OCI-LY7 (cell line): Measurements from ENCODE around the gene GPHA2. TPM values are rescaled to one million over a fixed set of nuclear protein-coding genes. Genes with fewer than 3 reads are reported as not detected.

Experiments used
- BruUV-seq: library from RNA; stranded (reverse); fragments of 400-500 nt; replicated peaks from 2 replicates; lab custom pipeline; 2021; lab: Mats Ljungman, UMichigan
- CTCF ChIA-PET: fragments of 300-600 bp; sonication (Branson Sonifier 250); formaldehyde crosslinking; loops from one replicate; lab custom pipeline; 2022; ENCODE audit warnings: antibody characterized with exemption; ENCODE audit not compliant: unreplicated experiment; lab: Charles Lee
- POLR2A ChIA-PET: fragments of 300-600 bp; sonication (Branson Sonifier 250); formaldehyde crosslinking; loops from one replicate; lab custom pipeline; 2022; ENCODE audit warnings: antibody characterized with exemption; lab: Charles Lee
- DNase-seq: peaks from one replicate; pipeline ENCODE4 v3.0.0-alpha.2; 2015; ENCODE audit warnings: low spot score
- H2AFZ ChIP-seq: fragments of 200-600 bp; sonication (generic), shearing (Covaris generic); 2 replicates; pipeline ENCODE4 v1.6.1; 2014; ENCODE audit warnings: mild to moderate bottlenecking, antibody characterized with exemption, low read length, moderate library complexity
- H3K27ac ChIP-seq: fragments of 200-600 bp; sonication (generic); 2 replicates; pipeline ENCODE4 v1.5.1; 2014; ENCODE audit warnings: mixed run types, low read depth, mild to moderate bottlenecking, moderate library complexity, low read length, inconsistent platforms; ENCODE audit not compliant: poor library complexity, severe bottlenecking
- H3K36me3 ChIP-seq: fragments of 200-600 bp; sonication (generic); 2 replicates; pipeline ENCODE4 v1.6.1; 2014; ENCODE audit warnings: mild to moderate bottlenecking, antibody characterized with exemption, low read length, moderate library complexity, mixed read lengths; ENCODE audit not compliant: insufficient read depth
- H3K4me1 ChIP-seq: fragments of 200-600 bp; sonication (generic); 2 replicates; pipeline ENCODE4 v1.5.1; 2014; ENCODE audit warnings: mild to moderate bottlenecking, low read length; ENCODE audit not compliant: insufficient read depth, poor library complexity, severe bottlenecking
- H3K4me2 ChIP-seq: fragments of 200-600 bp; sonication (generic); 2 replicates; pipeline ENCODE4 v1.6.1; 2014; ENCODE audit warnings: mild to moderate bottlenecking, low read length
- H3K4me3 ChIP-seq: fragments of 200-600 bp; sonication (generic); 2 replicates; pipeline ENCODE4 v1.5.1; 2014; ENCODE audit warnings: mild to moderate bottlenecking, low read depth, low read length; ENCODE audit not compliant: poor library complexity, severe bottlenecking
- H3K79me2 ChIP-seq: fragments of 200-600 bp; sonication (generic); 2 replicates; pipeline ENCODE4 v1.6.1; 2016; ENCODE audit warnings: low read depth, mild to moderate bottlenecking, low read length, moderate library complexity, mixed read lengths; ENCODE audit not compliant: insufficient read depth
- H3K9me2 ChIP-seq: fragments of 200-600 bp; sonication (generic); 2 replicates; pipeline ENCODE4 v1.6.1; 2016; ENCODE audit warnings: mild to moderate bottlenecking, low read length, mixed read lengths; ENCODE audit not compliant: insufficient read depth
- H3K9me3 ChIP-seq: fragments of 200-600 bp; sonication (generic); 2 replicates; pipeline ENCODE4 v1.6.1; 2014; ENCODE audit warnings: mild to moderate bottlenecking, mixed run types, low read length, mixed read lengths
- H4K20me1 ChIP-seq: fragments of 200-600 bp; sonication (generic); 2 replicates; pipeline ENCODE4 v1.6.1; 2014; ENCODE audit warnings: mild to moderate bottlenecking, antibody characterized with exemption, low read length, moderate library complexity, mixed read lengths; ENCODE audit not compliant: insufficient read depth
- CTCF ChIP-seq: fragments of 200-600 bp; sonication (generic); conservative IDR thresholded peaks from 2 replicates; pipeline ENCODE4 v1.5.1; 2014; ENCODE audit warnings: mild to moderate bottlenecking, antibody characterized with exemption, low read length, moderate library complexity, mixed read lengths
- EZH2phosphoT487 ChIP-seq: fragments of 200-600 bp; sonication (generic); IDR thresholded peaks from 2 replicates; pipeline ENCODE4 v1.6.1; 2018; ENCODE audit warnings: low read depth, borderline replicate concordance, mild to moderate bottlenecking, mixed run types, antibody characterized with exemption, low read length, moderate library complexity, mixed read lengths
- intact Hi-C: fragments of 100-400 bp; cut with micrococcal nuclease; formaldehyde crosslinking; loops from one replicate; pipeline ENCODE4 v1.10.0; 2022; ENCODE audit not compliant: unreplicated experiment
- total RNA-seq, 2 experiments: library from RNA; depleted of rRNA in 1 of 2; stranded (reverse); fragments of >200 nt in 1 of 2; shearing (Covaris generic) in 1 of 2; gene quantifications; 2 replicates each; pipeline ENCODE4 v1.2.3, GENCODE V29; 2014 to 2022

GPHA2 gene
- total RNA-seq, 2 experiments from 2014 or later = not detected

- Histone ChIP-seq H3K4me3 (no peak overlapping the region), H3K4me1 (peaks cover 11% of the 10 kb centered on the region), H3K9me2 (no peaks in the 10 kb centered on the region), H3K36me3 (peaks cover 25% of the 10 kb centered on the region; the same call in 1 of the 2 replicates), H3K27ac (no peak overlapping the region), H4K20me1 (no peaks in the 10 kb centered on the region), H3K79me2 (no peaks in the 10 kb centered on the region), H3K4me2 (no peak overlapping the region), H3K9me3 (no peaks in the 10 kb centered on the region), H2AFZ (no peak overlapping the region)
- intact Hi-C loops = no loop called here
- ChIA-PET CTCF (no interaction called here), POLR2A (no interaction called here)
- BruUV-seq = no TSS peak
- DNase-seq = no peak
- TF ChIP-seq EZH2phosphoT487 (no peak), CTCF (no peak)
These were observed 37.2 kb downstream of the GPHA2 start for GRCh38 chr11:64898541-64898940.

- no peaks in the 10 kb centered on the region for H4K20me1 ChIP-seq
- H3K36me3 ChIP-seq = peaks cover 20% of the 10 kb centered on the region; the same call in 1 of the 2 replicates
- H3K4me3 ChIP-seq = no peak overlapping the region
- H2AFZ ChIP-seq = no peak overlapping the region
- DNase-seq = no peak
- BruUV-seq = no TSS peak
- CTCF ChIA-PET = no interaction called here
- POLR2A ChIA-PET = no interaction called here
- no peaks in the 10 kb centered on the region for H3K9me3 ChIP-seq
- H3K4me1 ChIP-seq = peaks cover 11% of the 10 kb centered on the region
- H3K27ac ChIP-seq = no peak overlapping the region
- H3K9me2 ChIP-seq = no peaks in the 10 kb centered on the region
- intact Hi-C loops = no loop called here
- H3K4me2 ChIP-seq = no peak overlapping the region
- TF ChIP-seq CTCF (no peak), EZH2phosphoT487 (no peak)
- no peaks in the 10 kb centered on the region for H3K79me2 ChIP-seq
These were observed 37.6 kb downstream of the GPHA2 start for GRCh38 chr11:64898076-64898445.

- no peaks in the 10 kb centered on the region for H3K9me2 ChIP-seq
- H3K36me3 ChIP-seq = peaks cover 17% of the 10 kb centered on the region; the same call in 1 of the 2 replicates
- no peaks in the 10 kb centered on the region for H4K20me1 ChIP-seq
- ChIA-PET POLR2A (no interaction called here), CTCF (interaction anchor here (0.6 kb wide), 1 partner anchor 1725 kb away, joined by 3 read pairs; no protein-coding TSS in a partner anchor)
- H3K9me3 ChIP-seq = no peaks in the 10 kb centered on the region
- intact Hi-C loops = no loop called here
- no peak overlapping the region for H3K27ac ChIP-seq
- H3K4me3 ChIP-seq = no peak overlapping the region
- no peaks in the 10 kb centered on the region for H3K79me2 ChIP-seq
- H3K4me1 ChIP-seq = peaks cover 11% of the 10 kb centered on the region
- H3K4me2 ChIP-seq = no peak overlapping the region
- BruUV-seq = no TSS peak
- no peak for DNase-seq
- no peak overlapping the region for H2AFZ ChIP-seq
- TF ChIP-seq EZH2phosphoT487 (no peak), CTCF (no peak)
These were observed 38.2 kb downstream of the GPHA2 start for GRCh38 chr11:64897381-64898075.
